Erythroblast (primary cell): ENCODE data around the gene TAS2R31.

Source experiments
- DNase-seq, 2 experiments: peaks; one replicate each; lab custom pipeline; 2025; lab: John Stamatoyannopoulos, UW
- GATA1 ChIP-seq: IDR thresholded peaks from 2 replicates; pipeline ENCODE4 v1.6.1; 2011; ENCODE audit warnings: low read depth, mild to moderate bottlenecking, control low read depth, low read length, moderate library complexity
- POLR2A ChIP-seq: IDR thresholded peaks from 2 replicates; pipeline ENCODE4 v1.6.1; 2011; ENCODE audit warnings: mild to moderate bottlenecking, low read length

Gene TAS2R31

GRCh38 chr12:11026118-11026517, 5.1 kb downstream of the TAS2R31 start:
- TF ChIP-seq GATA1 = no peak
- TF ChIP-seq POLR2A = no peak
- no peak for DNase-seq

DNA sequence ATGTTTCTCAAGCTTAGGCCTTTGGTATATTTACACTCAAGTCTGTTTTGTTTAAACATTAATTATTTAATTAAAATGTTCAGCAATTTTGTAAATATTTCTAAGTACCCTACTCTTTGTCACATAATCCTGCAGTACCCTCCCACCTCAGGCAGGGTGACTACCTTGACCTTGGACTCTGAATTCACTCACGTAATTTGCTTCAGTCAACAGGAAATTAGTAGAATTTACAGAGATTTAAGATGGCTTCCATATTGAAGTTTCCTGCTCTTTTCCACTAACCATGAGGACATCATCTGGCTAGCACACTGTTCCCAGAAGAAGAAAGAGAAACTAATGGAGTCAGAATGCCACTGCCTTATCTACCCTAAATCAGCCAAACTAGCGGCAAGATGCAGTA, 7.8 kb downstream of the TAS2R31 start:
- TF ChIP-seq POLR2A (no peak), GATA1 (no peak)
- DNase-seq = no peak

DNA sequence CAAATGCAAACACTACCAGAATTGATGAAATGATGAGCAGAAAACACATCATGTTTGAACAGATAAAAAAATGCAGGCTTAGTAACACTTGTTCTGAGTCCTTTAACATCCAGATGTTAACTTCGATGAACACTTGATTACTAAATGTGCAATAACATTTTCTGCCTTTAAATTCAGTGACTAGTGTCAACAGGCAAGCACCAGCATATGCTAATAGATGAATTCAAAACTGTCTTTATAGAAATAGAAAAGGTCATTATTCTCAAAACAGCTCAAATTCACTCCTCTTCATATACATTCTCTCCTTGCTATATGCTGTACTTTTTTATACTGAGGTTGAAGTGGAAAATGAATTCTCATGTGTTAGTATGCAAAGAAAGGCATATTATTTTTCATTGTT, 8.7 kb downstream of the TAS2R31 start, which contains the start of gene TAS2R19:
Gene TAS2R19, minus strand, starts transcription at position 101 of the 400 bp plus-strand sequence. Its CDS starts 49 bp downstream, at position 52.
- TF ChIP-seq GATA1 (no peak), POLR2A (no peak)
- peak; percentile 6 to 11 for DNase-seq

DNA sequence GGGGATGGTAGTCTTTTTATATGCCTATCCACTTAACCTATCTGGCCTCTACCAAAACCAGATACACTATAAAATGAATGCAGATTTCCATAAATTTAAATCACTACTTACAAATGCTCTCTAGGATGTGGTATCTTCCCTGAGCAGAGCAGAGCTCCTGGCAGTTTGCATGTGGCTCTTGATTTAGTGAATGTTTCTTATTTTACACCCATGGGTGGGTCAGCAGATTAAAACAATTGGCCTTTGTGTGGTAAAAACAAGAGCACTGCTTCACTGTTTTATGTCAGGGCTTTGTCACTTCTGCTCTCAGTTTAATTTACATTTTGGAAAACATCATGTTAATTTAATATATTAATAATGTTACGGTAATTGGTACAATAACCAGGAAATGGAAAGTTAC, 14.3 kb downstream of the TAS2R31 start:
- no peak for DNase-seq
- no peak for TF ChIP-seq GATA1
- no peak for TF ChIP-seq POLR2A

DNA sequence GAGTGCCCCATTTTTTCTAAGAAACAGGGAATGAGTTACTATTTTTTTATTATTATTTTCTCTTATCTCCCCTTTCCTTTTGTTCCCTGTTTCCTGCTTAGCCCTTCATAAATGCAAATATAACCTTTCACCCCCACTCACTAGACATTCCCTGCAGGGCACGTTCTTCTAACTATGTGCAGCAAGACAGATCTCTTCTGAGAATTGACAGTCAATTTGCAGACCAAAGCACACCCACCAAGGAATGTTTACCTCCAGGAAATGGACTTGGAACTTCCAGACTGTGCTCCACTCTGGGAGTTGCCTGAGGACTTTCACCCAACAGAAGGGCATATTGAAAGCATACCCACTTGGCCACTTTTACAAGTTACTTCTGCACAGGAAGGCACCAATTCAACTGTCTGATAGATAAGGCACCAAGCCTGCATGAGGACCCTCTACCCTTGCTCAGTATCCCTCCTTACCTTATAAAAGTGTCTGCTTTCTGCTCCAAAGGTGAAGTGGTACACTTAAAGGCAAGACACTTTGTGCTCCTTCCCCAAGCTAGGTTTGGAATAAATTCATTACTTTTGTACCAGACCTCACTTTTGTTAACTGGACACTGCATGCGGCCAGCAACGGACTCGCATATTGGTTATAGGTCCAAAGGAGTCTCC, 15.3 kb downstream of the TAS2R31 start:
- no peak for DNase-seq
- TF ChIP-seq GATA1 = no peak
- no peak for TF ChIP-seq POLR2A

GRCh38 chr12:11014234-11014633, 17.0 kb downstream of the TAS2R31 start:
- TF ChIP-seq GATA1 = no peak
- no peak for TF ChIP-seq POLR2A
- no peak for DNase-seq

GRCh38 chr12:11007608-11008007, 23.6 kb downstream of the TAS2R31 start:
- DNase-seq = no peak
- TF ChIP-seq GATA1 = no peak
- TF ChIP-seq POLR2A = no peak

GRCh38 chr12:10998204-10998603, 33.0 kb downstream of the TAS2R31 start, which contains the start of gene TAS2R20:
Gene TAS2R20 (minus strand): TSS chr12:10998304. CDS start chr12:10997875, 429 bp downstream.
- no peak for DNase-seq

GRCh38 chr12:10994307-10994706, 36.9 kb downstream of the TAS2R31 start:
- DNase-seq = no peak
- TF ChIP-seq GATA1 (no peak), POLR2A (no peak)

More at GRCh38 chr12:10998204-10998603, 33.0 kb downstream of the TAS2R31 start, which contains the start of gene TAS2R20:
- TF ChIP-seq POLR2A (no peak), GATA1 (no peak)

DNA sequence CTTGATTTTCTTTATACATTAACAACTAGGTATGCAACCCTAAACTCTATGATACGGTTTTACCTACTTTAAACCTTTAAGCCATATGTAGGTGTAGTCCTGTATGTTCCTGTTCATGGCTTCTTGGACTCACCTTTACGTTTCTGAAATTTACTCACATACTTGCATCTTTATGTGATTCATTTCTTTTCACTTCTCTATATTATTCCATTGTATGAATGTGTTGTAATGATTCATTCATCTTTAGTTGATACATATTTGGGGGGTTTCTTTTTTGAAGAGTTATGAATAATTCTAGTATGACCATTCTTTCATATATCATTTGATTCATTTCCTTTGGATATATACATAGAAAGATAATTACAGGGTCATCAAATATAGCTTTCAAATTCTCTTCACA, 42.1 kb downstream of the TAS2R31 start:
- TF ChIP-seq POLR2A (no peak), GATA1 (no peak)
- DNase-seq = no peak

DNA sequence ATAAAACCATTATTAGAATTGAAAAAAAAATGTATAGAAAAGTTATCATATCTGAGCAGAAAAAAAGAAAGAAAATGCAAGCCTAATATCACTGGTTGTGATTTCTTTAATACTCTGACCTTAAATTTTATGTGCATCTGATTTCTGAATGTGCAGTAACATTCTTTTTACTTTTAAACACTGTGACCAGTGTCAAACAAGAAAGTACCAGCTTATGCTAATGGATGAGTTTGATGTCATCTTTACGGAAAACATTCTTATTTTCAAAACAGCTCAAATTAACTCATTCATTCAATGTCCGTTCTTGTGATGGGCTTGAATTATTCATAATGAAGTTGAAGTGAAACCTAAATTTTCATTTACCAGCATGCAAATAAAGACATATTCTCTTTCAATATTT, 44.4 kb downstream of the TAS2R31 start, which contains the start of gene TAS2R50:
Gene TAS2R50, minus strand, starts transcription at position 101 of the 400 bp plus-strand sequence. Its CDS starts 52 bp downstream, at position 49.
- no peak for DNase-seq
- TF ChIP-seq POLR2A (no peak), GATA1 (no peak)

- TF ChIP-seq GATA1 = no peak
- TF ChIP-seq POLR2A = no peak
- DNase-seq = no peak
Measured at GRCh38 chr12:10982244-10982643, 49.0 kb downstream of the TAS2R31 start.
